T-helper 1 cell treated with Interleukin-12 subunit alpha and Interleukin-12 subunit beta and Interleukin-4 antibody, amounts not matched to agents 30 ng/mL and 1 ng/mL, for 36 hours (primary cell): ENCODE measurements around the gene ACCS. TPM values are rescaled to one million over a fixed set of nuclear protein-coding genes. Genes with fewer than 3 reads are reported as not detected.

ENCODE experiments used
- intact Hi-C: fragments of 100-400 bp; cut with micrococcal nuclease; formaldehyde crosslinking; loops from one replicate; pipeline ENCODE4 v1.15.1; 2024
- total RNA-seq: library from RNA; stranded (reverse); gene quantifications from 2 replicates; pipeline ENCODE4 v1.2.3, GENCODE V29; 2022

The ACCS gene
- total RNA-seq, 1 donor from 2014 or later = 34.6 TPM

- intact Hi-C loops = no loop called here
These were observed 22.8 kb downstream of the ACCS start for GRCh38 chr11:44088871-44089270.

GRCh38 chr11:44090539-44090938 lies 24.5 kb downstream of the ACCS start:
- intact Hi-C loops = loop anchor here (5.0 to 10.0 kb wide), 5 partner anchors 524 to 1714 kb away; partner anchors contain the start of gene SLC35C1

- intact Hi-C loops = loop anchor here (1.0 to 10.0 kb wide), 10 partner anchors 28 to 1710 kb away; partner anchors contain the start of genes ACCS, ALKBH3, HSD17B12 and SLC35C1
These were observed 28.3 kb downstream of the ACCS start for GRCh38 chr11:44094260-44094868.

- intact Hi-C loops = loop anchor here (1.0 to 10.0 kb wide), 8 partner anchors 15 to 1709 kb away; partner anchors contain the start of genes ALKBH3, HSD17B12 and SLC35C1
These were observed 29.7 kb downstream of the ACCS start, which contains the start of gene EXT2 for GRCh38 chr11:44095506-44096359. Gene EXT2, plus strand, starts transcription at chr11:44095678. Its CDS starts 12,035 bp downstream, at chr11:44107713.

- intact Hi-C loops = loop anchor here (1.0 to 10.0 kb wide), 5 partner anchors 14 to 1708 kb away; partner anchors contain the start of gene SLC35C1
These were observed 30.5 kb downstream of the ACCS start for GRCh38 chr11:44096360-44097185.

GRCh38 chr11:44097821-44098220 lies 31.8 kb downstream of the ACCS start:
- intact Hi-C loops = loop anchor here (10.0 kb wide), 4 partner anchors 517 to 1707 kb away; partner anchors contain the start of gene SLC35C1

GRCh38 chr11:44101098-44101497 lies 35.0 kb downstream of the ACCS start:
- intact Hi-C loops = no loop called here

GRCh38 chr11:44104481-44105294 lies 38.6 kb downstream of the ACCS start:
- intact Hi-C loops = no loop called here

- intact Hi-C loops = no loop called here
These were observed 42.2 kb downstream of the ACCS start for GRCh38 chr11:44108260-44108659.

- intact Hi-C loops = loop anchor here (1.0 kb wide), 4 partner anchors 14 to 428 kb away; no protein-coding TSS in a partner anchor
These were observed 44.2 kb downstream of the ACCS start for GRCh38 chr11:44110231-44110679.

GRCh38 chr11:44112091-44112821 lies 46.2 kb downstream of the ACCS start:
- intact Hi-C loops = no loop called here

GRCh38 chr11:44113018-44113417 lies 46.9 kb downstream of the ACCS start:
- intact Hi-C loops = no loop called here

- intact Hi-C loops = no loop called here
These were observed 47.5 kb downstream of the ACCS start for GRCh38 chr11:44113572-44113971.

- intact Hi-C loops = no loop called here
These were observed 50.3 kb downstream of the ACCS start for GRCh38 chr11:44116234-44116830.

- intact Hi-C loops = no loop called here
These were observed 54.1 kb downstream of the ACCS start for GRCh38 chr11:44120169-44120568.

- intact Hi-C loops = no loop called here
These were observed 59.5 kb downstream of the ACCS start for GRCh38 chr11:44125598-44125997.

- intact Hi-C loops = no loop called here
These were observed 60.2 kb downstream of the ACCS start for GRCh38 chr11:44126304-44126703.

- intact Hi-C loops = no loop called here
These were observed 61.1 kb downstream of the ACCS start for GRCh38 chr11:44127130-44127529.

- intact Hi-C loops = no loop called here
These were observed 62.7 kb downstream of the ACCS start for GRCh38 chr11:44128729-44129128.
